ENCODE data around the gene SLC25A10.

The SLC25A10 gene

DNA sequence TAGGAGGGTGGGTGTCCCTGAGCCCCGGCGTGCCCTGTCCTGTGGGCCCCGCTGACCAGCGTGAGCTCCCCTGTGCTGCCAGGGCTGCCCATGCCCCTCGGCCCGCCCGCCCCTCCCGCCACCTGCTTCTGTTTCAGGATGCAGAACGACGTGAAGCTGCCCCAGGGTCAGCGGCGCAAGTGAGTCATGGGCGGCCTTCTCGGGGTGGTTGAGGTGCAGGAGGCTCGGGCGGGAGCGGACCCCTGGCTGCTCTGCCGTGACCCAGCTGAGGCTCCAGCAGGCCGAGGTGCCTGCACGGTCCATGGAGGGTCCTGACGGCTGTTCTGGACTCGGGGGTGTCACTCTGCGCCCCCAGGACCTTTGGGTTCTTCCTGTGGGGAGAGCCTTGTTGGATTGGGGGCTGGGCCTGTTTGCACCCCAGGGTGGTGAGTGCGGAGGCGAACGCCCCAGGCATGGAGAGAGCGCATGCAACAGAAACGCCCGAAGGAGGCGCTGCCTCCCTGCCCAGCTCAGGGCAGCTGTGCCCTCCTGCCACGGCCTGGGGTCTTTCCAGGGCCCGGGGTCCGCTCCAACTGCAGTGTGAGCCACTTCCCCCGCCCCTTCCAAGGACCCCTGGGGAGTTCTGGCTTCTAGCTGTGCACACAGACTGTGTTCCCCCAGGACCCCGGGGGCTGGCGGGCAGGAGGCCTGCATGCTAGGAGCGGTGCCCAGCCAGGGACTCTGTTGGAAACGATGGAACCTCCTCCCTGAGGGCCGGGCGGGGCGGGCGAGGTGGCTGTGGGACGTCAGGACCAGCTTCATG is 4.0 kb downstream of the SLC25A10 start:
- Histone ChIP-seq H3K4me2 (ENCODE audit: low read length) (no peak overlapping the region), H3K9ac (no peak overlapping the region), H3K9me3 (ENCODE audit: control insufficient read depth, low read length) (no peaks in the 10 kb centered on the region), H3K4me3 (ENCODE audit: low read depth, low read length) (no peak overlapping the region), H3K4me1 (peaks cover 24% of the 10 kb centered on the region), H3K27ac (no peak overlapping the region), H2AFZ (no peak overlapping the region), H3K36me3 (ENCODE audit: control insufficient read depth, insufficient read depth, low read length) (no peaks in the 10 kb centered on the region), H3K79me2 (peaks cover 14% of the 10 kb centered on the region), H3K27me3 (ENCODE audit: control insufficient read depth, insufficient read depth, low read length) (no peaks in the 10 kb centered on the region)
- TF ChIP-seq, protein P1, sequence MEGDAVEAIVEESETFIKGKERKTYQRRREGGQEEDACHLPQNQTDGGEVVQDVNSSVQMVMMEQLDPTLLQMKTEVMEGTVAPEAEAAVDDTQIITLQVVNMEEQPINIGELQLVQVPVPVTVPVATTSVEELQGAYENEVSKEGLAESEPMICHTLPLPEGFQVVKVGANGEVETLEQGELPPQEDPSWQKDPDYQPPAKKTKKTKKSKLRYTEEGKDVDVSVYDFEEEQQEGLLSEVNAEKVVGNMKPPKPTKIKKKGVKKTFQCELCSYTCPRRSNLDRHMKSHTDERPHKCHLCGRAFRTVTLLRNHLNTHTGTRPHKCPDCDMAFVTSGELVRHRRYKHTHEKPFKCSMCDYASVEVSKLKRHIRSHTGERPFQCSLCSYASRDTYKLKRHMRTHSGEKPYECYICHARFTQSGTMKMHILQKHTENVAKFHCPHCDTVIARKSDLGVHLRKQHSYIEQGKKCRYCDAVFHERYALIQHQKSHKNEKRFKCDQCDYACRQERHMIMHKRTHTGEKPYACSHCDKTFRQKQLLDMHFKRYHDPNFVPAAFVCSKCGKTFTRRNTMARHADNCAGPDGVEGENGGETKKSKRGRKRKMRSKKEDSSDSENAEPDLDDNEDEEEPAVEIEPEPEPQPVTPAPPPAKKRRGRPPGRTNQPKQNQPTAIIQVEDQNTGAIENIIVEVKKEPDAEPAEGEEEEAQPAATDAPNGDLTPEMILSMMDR (IDR thresholded peaks at IDR 0.05): no peak

DNA sequence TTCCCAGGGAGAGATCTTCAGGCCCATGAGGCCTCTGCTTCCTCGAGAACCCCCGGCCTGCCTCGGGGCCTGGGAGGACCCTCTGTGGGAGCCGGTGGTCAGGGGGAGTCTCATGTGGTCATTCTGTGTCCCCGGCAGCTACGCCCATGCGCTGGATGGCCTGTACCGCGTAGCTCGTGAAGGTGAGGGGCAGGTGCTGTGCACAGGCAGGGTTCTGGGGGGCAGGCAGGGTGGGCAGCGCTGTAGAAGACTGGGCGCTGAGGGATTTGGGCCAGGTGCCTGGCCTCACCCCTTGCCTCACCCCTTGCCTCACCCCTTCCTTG is 4.6 kb downstream of the SLC25A10 start:
- Histone ChIP-seq H2AFZ (no peak overlapping the region), H3K79me2 (peaks cover 14% of the 10 kb centered on the region), H3K4me1 (peaks cover 26% of the 10 kb centered on the region), H3K36me3 (ENCODE audit: control insufficient read depth, insufficient read depth, low read length) (no peaks in the 10 kb centered on the region), H3K27ac (no peak overlapping the region), H3K9me3 (ENCODE audit: control insufficient read depth, low read length) (no peaks in the 10 kb centered on the region), H3K4me3 (ENCODE audit: low read depth, low read length) (no peak overlapping the region), H3K4me2 (ENCODE audit: low read length) (no peak overlapping the region), H3K9ac (no peak overlapping the region), H3K27me3 (ENCODE audit: control insufficient read depth, insufficient read depth, low read length) (no peaks in the 10 kb centered on the region)
- TF ChIP-seq, protein P1 (IDR thresholded peaks at IDR 0.05): no peak

DNA sequence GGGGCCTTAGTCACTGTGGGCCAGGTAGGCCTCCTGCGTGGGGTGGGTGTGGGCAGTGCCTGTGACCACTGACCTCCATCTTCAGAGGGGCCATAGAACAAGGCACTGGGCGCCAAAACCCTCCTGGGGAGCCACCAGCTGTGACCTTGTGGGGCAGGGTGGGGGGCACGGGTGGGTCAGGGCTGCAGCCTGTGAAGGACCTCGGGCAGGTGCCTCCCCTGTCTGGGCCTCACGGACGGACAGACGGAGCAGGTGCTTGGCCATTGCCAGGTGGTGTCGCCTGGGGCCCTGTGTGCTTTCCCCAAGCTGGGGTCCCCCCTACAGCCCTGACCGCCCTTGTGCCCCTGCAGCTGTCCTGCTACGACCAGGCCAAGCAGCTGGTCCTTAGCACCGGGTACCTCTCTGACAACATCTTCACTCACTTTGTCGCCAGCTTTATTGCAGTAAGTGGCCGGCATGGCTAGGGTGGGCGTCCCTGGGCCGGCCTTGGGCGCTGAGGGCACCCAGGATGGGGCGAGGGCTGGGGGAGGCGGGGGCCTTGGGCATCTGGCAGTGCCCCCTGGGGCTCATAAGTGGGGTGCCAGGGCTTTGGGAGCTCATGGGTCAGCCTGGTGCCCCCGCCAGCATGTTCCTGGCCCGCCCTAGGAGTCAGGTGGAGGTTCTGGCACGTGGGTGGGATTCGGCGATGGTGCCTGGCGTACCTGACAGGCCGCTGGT is 5.1 kb downstream of the SLC25A10 start:
- Histone ChIP-seq H3K4me2 (ENCODE audit: low read length) (no peak overlapping the region), H3K4me1 (peaks cover 31% of the 10 kb centered on the region), H3K4me3 (ENCODE audit: low read depth, low read length) (no peak overlapping the region), H3K27ac (no peak overlapping the region), H3K9ac (no peak overlapping the region), H3K9me3 (ENCODE audit: control insufficient read depth, low read length) (no peaks in the 10 kb centered on the region), H3K36me3 (ENCODE audit: control insufficient read depth, insufficient read depth, low read length) (no peaks in the 10 kb centered on the region), H3K79me2 (peaks cover 14% of the 10 kb centered on the region), H2AFZ (no peak overlapping the region), H3K27me3 (ENCODE audit: control insufficient read depth, insufficient read depth, low read length) (no peaks in the 10 kb centered on the region)
- TF ChIP-seq, protein P1 (IDR thresholded peaks at IDR 0.05): no peak

DNA sequence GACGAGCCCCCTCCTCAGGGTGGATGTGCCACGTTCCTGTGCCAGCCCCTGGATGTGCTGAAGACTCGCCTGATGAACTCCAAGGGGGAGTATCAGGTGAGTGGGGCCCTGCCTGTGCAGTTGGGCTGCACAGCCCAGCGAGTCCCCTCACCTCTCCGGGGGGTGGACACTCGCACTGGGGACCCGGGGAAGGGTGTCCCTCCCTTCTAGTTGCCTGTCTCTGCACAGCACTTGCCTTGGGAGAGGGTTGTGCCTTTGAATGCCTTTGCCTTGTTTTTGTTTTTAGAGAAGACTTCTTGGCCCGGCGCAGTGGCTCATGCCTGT is 5.6 kb downstream of the SLC25A10 start:
- Histone ChIP-seq H3K27ac (no peak overlapping the region), H3K79me2 (peaks cover 14% of the 10 kb centered on the region), H2AFZ (no peak overlapping the region), H3K4me2 (ENCODE audit: low read length) (no peak overlapping the region), H3K36me3 (ENCODE audit: control insufficient read depth, insufficient read depth, low read length) (no peaks in the 10 kb centered on the region), H3K27me3 (ENCODE audit: control insufficient read depth, insufficient read depth, low read length) (no peaks in the 10 kb centered on the region), H3K9ac (no peak overlapping the region), H3K9me3 (ENCODE audit: control insufficient read depth, low read length) (no peaks in the 10 kb centered on the region), H3K4me3 (ENCODE audit: low read depth, low read length) (no peak overlapping the region), H3K4me1 (peaks cover 33% of the 10 kb centered on the region)
- TF ChIP-seq, protein P1 (IDR thresholded peaks at IDR 0.05): no peak

Data from parathyroid adenoma (tissue), 2 donors.